ENCODE data around the gene MAS1L. TPM values are rescaled to one million over a fixed set of nuclear protein-coding genes. Genes with fewer than 3 reads are reported as not detected.

The MAS1L gene
- total RNA-seq, 1 experiment from 2014 or later = not detected

DNA sequence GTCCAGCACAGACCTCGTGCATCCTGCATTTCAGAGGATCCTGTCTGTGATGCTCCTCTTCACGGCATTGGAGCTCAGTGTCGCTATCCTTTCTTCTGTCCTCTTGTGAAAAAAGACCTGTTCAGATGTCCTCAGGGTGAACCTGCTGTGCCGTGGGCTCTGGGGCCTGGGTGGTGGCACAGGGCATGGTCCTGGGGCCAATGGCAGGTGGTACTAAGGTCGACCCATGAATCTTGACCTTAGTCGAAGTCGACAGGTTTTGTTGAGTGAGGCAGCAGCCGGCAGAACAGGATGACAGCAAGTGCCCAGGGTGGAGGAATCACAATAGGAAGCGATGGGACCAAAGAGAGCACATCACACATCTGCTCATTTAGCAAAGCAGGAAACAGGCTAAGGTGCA is 22.0 kb upstream of the MAS1L start:
- ChIA-PET RAD21 (ENCODE audit: low non-redundant PET in 1 of 2, low total read pairs in 2 of 2, uncharacterized antibody in 2 of 2, unreplicated experiment in 2 of 2) (no interaction called here), CTCF (no interaction called here), POLR2A (no interaction called here)
- Histone ChIP-seq H3K36me3 (ENCODE audit: control insufficient read depth in 1 of 2, insufficient read depth in 2 of 2, low read length in 2 of 2) (no peaks in the 10 kb centered on the region), H3K9me2 (ENCODE audit: insufficient read depth) (no peaks in the 10 kb centered on the region), H3K27ac (ENCODE audit: low read depth, low read length) (no peak overlapping the region), H3K4me1 (ENCODE audit: control insufficient read depth in 1 of 2, insufficient read depth in 2 of 2, low read length in 2 of 2) (no peaks in the 10 kb centered on the region; a peak in 1 of 4 replicates), H3K4me2 (ENCODE audit: low read length) (no peak overlapping the region), H2AFZ (ENCODE audit: low read depth, low read length, poor library complexity, severe bottlenecking) (no peak overlapping the region), H3K79me2 (ENCODE audit: insufficient read depth, low read length) (no peaks in the 10 kb centered on the region), H3K9ac (ENCODE audit: low read length) (no peak overlapping the region), H4K20me1 (ENCODE audit: insufficient read depth) (no peaks in the 10 kb centered on the region), H3K4me3 (replicated peaks in 1 of 2; ENCODE audit: low read depth in 1 of 2, low read length in 2 of 2) (no peak overlapping the region), H3K27me3 (ENCODE audit: insufficient read depth, low read length) (no peaks in the 10 kb centered on the region), H3K9me3 (ENCODE audit: control insufficient read depth in 1 of 2, insufficient read depth in 1 of 2, low read depth in 1 of 2, low read length in 2 of 2) (no peaks in the 10 kb centered on the region)
- no peak for TF ChIP-seq ZFX (IDR thresholded peaks at IDR 0.05)
- no peak for TF ChIP-seq JUND (IDR thresholded peaks at IDR 0.05)
- TF ChIP-seq SP1 (IDR thresholded peaks at IDR 0.05; ENCODE audit: low read depth) = no peak
- TF ChIP-seq, protein P1, sequence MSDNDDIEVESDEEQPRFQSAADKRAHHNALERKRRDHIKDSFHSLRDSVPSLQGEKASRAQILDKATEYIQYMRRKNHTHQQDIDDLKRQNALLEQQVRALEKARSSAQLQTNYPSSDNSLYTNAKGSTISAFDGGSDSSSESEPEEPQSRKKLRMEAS (IDR thresholded peaks at IDR 0.05) = no peak
- no peak for TF ChIP-seq POLR2A (IDR thresholded peaks at IDR 0.05; ENCODE audit: borderline replicate concordance, extremely low read depth, insufficient read depth, insufficient read length)
- TF ChIP-seq, protein P2, sequence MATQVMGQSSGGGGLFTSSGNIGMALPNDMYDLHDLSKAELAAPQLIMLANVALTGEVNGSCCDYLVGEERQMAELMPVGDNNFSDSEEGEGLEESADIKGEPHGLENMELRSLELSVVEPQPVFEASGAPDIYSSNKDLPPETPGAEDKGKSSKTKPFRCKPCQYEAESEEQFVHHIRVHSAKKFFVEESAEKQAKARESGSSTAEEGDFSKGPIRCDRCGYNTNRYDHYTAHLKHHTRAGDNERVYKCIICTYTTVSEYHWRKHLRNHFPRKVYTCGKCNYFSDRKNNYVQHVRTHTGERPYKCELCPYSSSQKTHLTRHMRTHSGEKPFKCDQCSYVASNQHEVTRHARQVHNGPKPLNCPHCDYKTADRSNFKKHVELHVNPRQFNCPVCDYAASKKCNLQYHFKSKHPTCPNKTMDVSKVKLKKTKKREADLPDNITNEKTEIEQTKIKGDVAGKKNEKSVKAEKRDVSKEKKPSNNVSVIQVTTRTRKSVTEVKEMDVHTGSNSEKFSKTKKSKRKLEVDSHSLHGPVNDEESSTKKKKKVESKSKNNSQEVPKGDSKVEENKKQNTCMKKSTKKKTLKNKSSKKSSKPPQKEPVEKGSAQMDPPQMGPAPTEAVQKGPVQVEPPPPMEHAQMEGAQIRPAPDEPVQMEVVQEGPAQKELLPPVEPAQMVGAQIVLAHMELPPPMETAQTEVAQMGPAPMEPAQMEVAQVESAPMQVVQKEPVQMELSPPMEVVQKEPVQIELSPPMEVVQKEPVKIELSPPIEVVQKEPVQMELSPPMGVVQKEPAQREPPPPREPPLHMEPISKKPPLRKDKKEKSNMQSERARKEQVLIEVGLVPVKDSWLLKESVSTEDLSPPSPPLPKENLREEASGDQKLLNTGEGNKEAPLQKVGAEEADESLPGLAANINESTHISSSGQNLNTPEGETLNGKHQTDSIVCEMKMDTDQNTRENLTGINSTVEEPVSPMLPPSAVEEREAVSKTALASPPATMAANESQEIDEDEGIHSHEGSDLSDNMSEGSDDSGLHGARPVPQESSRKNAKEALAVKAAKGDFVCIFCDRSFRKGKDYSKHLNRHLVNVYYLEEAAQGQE (IDR thresholded peaks at IDR 0.05; ENCODE audit: low read depth) = no peak
- TF ChIP-seq, protein P3, sequence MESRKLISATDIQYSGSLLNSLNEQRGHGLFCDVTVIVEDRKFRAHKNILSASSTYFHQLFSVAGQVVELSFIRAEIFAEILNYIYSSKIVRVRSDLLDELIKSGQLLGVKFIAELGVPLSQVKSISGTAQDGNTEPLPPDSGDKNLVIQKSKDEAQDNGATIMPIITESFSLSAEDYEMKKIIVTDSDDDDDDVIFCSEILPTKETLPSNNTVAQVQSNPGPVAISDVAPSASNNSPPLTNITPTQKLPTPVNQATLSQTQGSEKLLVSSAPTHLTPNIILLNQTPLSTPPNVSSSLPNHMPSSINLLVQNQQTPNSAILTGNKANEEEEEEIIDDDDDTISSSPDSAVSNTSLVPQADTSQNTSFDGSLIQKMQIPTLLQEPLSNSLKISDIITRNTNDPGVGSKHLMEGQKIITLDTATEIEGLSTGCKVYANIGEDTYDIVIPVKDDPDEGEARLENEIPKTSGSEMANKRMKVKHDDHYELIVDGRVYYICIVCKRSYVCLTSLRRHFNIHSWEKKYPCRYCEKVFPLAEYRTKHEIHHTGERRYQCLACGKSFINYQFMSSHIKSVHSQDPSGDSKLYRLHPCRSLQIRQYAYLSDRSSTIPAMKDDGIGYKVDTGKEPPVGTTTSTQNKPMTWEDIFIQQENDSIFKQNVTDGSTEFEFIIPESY (IDR thresholded peaks at IDR 0.05; ENCODE audit: extremely low read depth, insufficient replicate concordance, low read length) = no peak
- TF ChIP-seq SIN3A (IDR thresholded peaks at IDR 0.05; ENCODE audit: low read depth) = no peak
- TF ChIP-seq TCF7L2 (IDR thresholded peaks at IDR 0.05; ENCODE audit: borderline replicate concordance, extremely low read depth, insufficient read depth, insufficient read length) = no peak
- TF ChIP-seq CEBPB (IDR thresholded peaks at IDR 0.05; ENCODE audit: low read depth) = no peak
- TF ChIP-seq, protein P4, sequence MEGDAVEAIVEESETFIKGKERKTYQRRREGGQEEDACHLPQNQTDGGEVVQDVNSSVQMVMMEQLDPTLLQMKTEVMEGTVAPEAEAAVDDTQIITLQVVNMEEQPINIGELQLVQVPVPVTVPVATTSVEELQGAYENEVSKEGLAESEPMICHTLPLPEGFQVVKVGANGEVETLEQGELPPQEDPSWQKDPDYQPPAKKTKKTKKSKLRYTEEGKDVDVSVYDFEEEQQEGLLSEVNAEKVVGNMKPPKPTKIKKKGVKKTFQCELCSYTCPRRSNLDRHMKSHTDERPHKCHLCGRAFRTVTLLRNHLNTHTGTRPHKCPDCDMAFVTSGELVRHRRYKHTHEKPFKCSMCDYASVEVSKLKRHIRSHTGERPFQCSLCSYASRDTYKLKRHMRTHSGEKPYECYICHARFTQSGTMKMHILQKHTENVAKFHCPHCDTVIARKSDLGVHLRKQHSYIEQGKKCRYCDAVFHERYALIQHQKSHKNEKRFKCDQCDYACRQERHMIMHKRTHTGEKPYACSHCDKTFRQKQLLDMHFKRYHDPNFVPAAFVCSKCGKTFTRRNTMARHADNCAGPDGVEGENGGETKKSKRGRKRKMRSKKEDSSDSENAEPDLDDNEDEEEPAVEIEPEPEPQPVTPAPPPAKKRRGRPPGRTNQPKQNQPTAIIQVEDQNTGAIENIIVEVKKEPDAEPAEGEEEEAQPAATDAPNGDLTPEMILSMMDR (IDR thresholded peaks at IDR 0.05 in 2 of 3, conservative IDR thresholded peaks at IDR 0.05 in 1 of 3; ENCODE audit: borderline replicate concordance in 1 of 3, insufficient read depth in 1 of 3, low read depth in 2 of 3, low read length in 2 of 3) = no peak
- no peak for TF ChIP-seq YY1 (IDR thresholded peaks at IDR 0.05; ENCODE audit: extremely low read depth, insufficient replicate concordance, low read depth, low read length)
- TF ChIP-seq ELF1 (IDR thresholded peaks at IDR 0.05; ENCODE audit: borderline replicate concordance, low read depth) = no peak
- no TSS peak for BruUV-seq (replicated peaks)
- intact Hi-C loops (cut with micrococcal nuclease) = no loop called here
- DNase-seq (ENCODE audit: low read depth, low spot score) (no peak), ATAC-seq (no peak)

Data from HCT116 (cell line).